HG03342 (cell line): ENCODE data around the gene SELE.
"Not testable (repeated sequence)": the region's sequence is repeated elsewhere in the genome, so short reads cannot be mapped to it uniquely, and the experiment has no call there.

Experiments used
- ATAC-seq: cut with Tn5 transposase; IDR thresholded peaks from one replicate; pipeline ENCODE4 v1.9.1; 2021; ENCODE audit warnings: mild to moderate bottlenecking, moderate library complexity; ENCODE audit not compliant: unreplicated experiment

SELE gene

DNA sequence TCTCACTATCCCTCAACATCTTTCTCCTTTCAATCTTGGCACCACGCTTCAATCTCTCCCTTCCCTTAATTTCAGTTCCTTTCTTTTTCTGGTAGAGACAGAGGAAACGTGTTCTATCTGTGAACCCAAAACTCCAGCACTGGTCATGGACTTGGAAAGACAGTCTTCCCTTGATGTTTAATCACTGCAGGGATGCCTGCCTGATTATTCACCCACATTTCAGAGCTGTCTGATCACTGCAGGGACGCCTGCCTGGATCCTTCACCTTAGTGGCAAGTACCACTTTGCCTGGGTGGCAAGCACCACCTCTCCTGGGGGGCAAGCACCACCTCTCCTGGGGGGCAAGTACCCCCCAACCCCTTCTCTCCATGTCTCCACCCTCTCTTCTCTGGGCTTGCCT is 50.2 kb downstream of the SELE start:
- no peak for ATAC-seq

- not testable (repeated sequence) for ATAC-seq
These were observed 50.7 kb downstream of the SELE start for GRCh38 chr1:169683168-169683567.

- ATAC-seq, result no peak
These were observed 51.8 kb downstream of the SELE start for GRCh38 chr1:169682071-169682470.

DNA sequence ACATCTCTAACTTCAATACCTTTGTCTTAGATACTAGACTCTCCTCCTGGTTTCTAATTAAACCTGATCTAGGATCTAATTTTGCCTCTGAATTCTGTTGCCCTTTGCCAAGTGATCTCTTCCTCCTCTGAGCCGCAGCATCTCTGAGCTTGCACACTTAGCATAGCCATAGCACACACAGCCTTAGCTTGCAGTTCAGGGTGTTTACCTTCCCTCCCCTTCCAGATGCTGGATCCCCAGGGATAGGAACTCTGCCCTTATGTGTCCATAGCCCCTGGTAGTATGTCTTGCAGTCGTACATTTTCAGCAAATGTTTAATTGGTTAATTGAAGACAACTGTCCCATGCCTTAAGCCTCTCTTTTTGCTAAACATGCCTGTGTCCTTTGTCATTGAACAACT is 52.7 kb downstream of the SELE start:
- peak; percentile 18 for ATAC-seq

DNA sequence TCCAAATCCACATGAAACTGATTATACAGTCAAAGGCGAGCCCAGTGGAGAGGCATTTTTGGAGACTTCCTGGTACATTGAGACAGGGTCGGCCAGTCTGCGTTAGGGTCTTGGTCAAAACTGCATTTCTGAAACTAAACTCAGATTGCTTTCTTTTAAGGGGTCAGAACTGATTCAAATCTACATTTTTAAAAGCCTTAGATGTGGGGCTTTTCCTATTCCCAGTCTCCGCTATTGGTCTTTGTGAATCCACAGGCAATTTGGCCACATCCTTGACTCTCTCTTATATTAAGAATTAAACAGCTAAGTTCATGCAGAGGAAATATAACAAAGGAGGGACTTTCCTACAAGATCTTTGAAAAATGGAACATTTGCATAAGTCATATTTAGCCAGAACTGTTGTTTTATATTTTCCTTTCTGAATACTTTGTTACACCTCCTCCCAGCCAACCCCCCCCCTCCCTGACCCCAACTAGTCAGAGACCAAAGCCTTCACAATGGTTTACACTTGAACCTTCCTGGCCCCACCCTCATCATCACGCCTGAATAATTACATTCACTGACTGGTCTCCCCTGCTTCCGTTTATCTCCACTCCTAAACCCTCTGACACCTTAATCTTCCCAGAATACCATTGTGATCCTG is 53.4 kb downstream of the SELE start:
- ATAC-seq, result peak; percentile 63

DNA sequence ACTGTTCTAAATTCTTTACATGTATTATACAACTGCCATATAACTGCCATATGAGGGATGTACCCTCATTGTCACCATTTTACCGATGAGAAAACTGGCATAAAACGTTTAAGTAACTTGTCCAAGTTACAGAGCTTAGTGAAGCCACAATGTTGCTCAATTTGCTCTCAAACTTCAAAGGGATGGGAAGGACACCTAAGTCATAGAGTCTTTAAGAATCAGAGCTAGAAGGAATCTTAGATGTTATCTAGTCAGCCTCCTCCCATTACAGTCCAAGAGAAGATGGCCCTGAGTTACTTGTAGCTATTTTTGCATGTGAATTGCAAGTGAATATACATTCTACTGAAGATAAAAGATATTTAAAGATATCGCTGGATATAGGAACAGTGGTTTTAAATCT is 54.2 kb downstream of the SELE start:
- ATAC-seq, result no peak

- ATAC-seq, result no peak
These were observed 57.9 kb downstream of the SELE start for GRCh38 chr1:169676001-169676400.
